HepG2 (cell line): ENCODE results near the gene TBATA. TPM values are rescaled to one million over a fixed set of nuclear protein-coding genes. Genes with fewer than 3 reads are reported as not detected.

Experiments used
- SCMH1 ChIP-seq: sonication (generic); formaldehyde crosslinking; IDR thresholded peaks from 2 replicates; pipeline ENCODE4 v1.9.0; 2021; ENCODE audit warnings: missing genetic modification reagents, mild to moderate bottlenecking, borderline replicate concordance
- THAP9 ChIP-seq: sonication (generic); formaldehyde crosslinking; IDR thresholded peaks from 2 replicates; pipeline ENCODE4; 2020; ENCODE audit warnings: missing genetic modification reagents, mild to moderate bottlenecking, borderline replicate concordance
- ZKSCAN1 ChIP-seq: fragments of 150-350 bp; IDR thresholded peaks from 2 replicates; pipeline ENCODE4 v1.6.1; 2014; ENCODE audit warnings: low read length
- ZNF646 ChIP-seq: sonication (generic); formaldehyde crosslinking; IDR thresholded peaks from 2 replicates; pipeline ENCODE4 v1.9.0; 2021; ENCODE audit warnings: mild to moderate bottlenecking, missing genetic modification reagents
- polyA plus RNA-seq, 8 experiments: library from polyadenylated mRNA; depleted of rRNA in 3 of 8; stranded (reverse) in 7 of 8; unstranded in 1 of 8; fragments of >200 nt; fragmentation: Illumina TruSeq in 4 of 8; extraction: Trizol in 4 of 8; gene quantifications; 2 replicates each; pipeline versions ENCODE4 v1.2.1 to v1.2.3, GENCODE V29; 2011 to 2016; ENCODE audit warnings: low read depth in 4 of 8, missing spikeins in 1 of 8, mixed read lengths in 1 of 8; ENCODE audit not compliant: insufficient read depth in 1 of 8
- total RNA-seq, 5 experiments: library from RNA; depleted of rRNA; stranded (reverse); fragments of >200 nt; fragmentation: Illumina TruSeq; extraction: Trizol; gene quantifications; 2 replicates each; pipeline ENCODE4 v1.2.3, GENCODE V29; 2016; ENCODE audit warnings: low read depth in 1 of 5

The TBATA gene
- total and polyA plus RNA-seq, 2 of the 13 experiments (the other 11 are each of a cell fraction or from before 2014, with no cell fraction given), result not detected

DNA sequence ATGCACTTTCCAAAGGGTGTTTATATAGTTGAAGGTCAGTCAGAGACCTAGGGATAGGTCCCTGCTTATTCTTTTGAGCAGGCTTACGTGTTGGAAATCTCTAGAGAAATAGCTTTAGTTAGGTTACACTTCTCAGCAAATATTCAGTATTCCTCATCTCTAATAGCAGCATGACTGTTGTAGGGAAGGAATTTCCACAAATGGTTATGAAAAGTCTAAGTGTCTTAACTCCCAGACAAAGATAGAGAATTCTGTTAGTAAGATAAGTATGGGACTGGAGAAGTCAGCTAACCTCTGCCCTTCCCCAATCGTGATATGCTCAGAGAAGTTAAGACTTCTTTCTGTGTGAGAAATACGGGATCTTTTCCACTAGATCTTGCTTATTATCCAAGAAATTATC, 47.0 kb upstream of the TBATA start (continued):
- TF ChIP-seq THAP9 (CRISPR knock-in tag) (no peak), ZKSCAN1 (no peak), ZNF646 (CRISPR knock-in tag) (no peak), SCMH1 (no peak)
